SK-N-SH (cell line): ENCODE data around the gene RASAL2. TPM values are rescaled to one million over a fixed set of nuclear protein-coding genes. Genes with fewer than 3 reads are reported as not detected.

Experiments used
- CTCF ChIA-PET: fragments of 300-600, 350-600 bp; formaldehyde crosslinking; extraction: SDS; loops from one replicate; lab custom pipeline; 2021; lab: Yijun Ruan, JAX
- POLR2A ChIA-PET: fragments of 350-600 bp; sonication (Branson Sonifier 250); formaldehyde crosslinking; extraction: SDS; loops from one replicate; lab custom pipeline; 2020; ENCODE audit warnings: antibody characterized with exemption, inconsistent platforms; lab: Yijun Ruan, JAX
- DNase-seq: peaks from one replicate; pipeline ENCODE4 v3.0.0; 2012
- H2AFZ ChIP-seq: fragments of 200-600 bp; sonication (generic); 2 replicates; pipeline ENCODE4 v1.8.1; 2016; ENCODE audit warnings: antibody characterized with exemption, mild to moderate bottlenecking, low read depth
- H3F3A ChIP-seq: fragments of 200-600 bp; sonication (generic); replicated peaks from 2 replicates; pipeline ENCODE3; 2016; ENCODE audit warnings: antibody characterized with exemption, mild to moderate bottlenecking; ENCODE audit not compliant: insufficient read depth
- H3K27ac ChIP-seq, 2 experiments: fragments of 200-500 bp in 1 of 2; fragments of 200-600 bp in 1 of 2; sonication (Bioruptor generic) in 1 of 2; sonication (generic), shearing (Covaris generic) in 1 of 2; 2 replicates each; pipeline versions ENCODE4 v1.5.1 to v1.6.1; 2014 to 2016; ENCODE audit warnings: low read depth in 2 of 2, inconsistent platforms in 1 of 2, low read length in 1 of 2, mild to moderate bottlenecking in 1 of 2, mixed read lengths in 1 of 2
- H3K27me3 ChIP-seq: fragments of 200-600 bp; sonication (generic), shearing (Covaris generic); 2 replicates; pipeline ENCODE4 v1.6.1; 2016; ENCODE audit warnings: mixed run types; ENCODE audit not compliant: insufficient read depth
- H3K36me3 ChIP-seq, 2 experiments: fragments of 200-500 bp in 1 of 2; fragments of 200-600 bp in 1 of 2; sonication (Bioruptor generic) in 1 of 2; sonication (generic) in 1 of 2; replicated peaks in 1 of 2; 2 replicates each; pipeline versions ENCODE3 to v1.5.1; 2014 to 2016; ENCODE audit warnings: low read length in 1 of 2, mild to moderate bottlenecking in 1 of 2; ENCODE audit not compliant: insufficient read depth in 2 of 2, control insufficient read depth in 1 of 2
- H3K4me1 ChIP-seq, 2 experiments: fragments of 200-500 bp in 1 of 2; fragments of 200-600 bp in 1 of 2; sonication (Bioruptor generic) in 1 of 2; sonication (generic), shearing (Covaris generic) in 1 of 2; 2 replicates each; pipeline versions ENCODE4 v1.5.1 to v1.6.1; 2014 to 2016; ENCODE audit warnings: low read depth in 1 of 2, low read length in 1 of 2, mixed run types in 1 of 2; ENCODE audit not compliant: insufficient read depth in 2 of 2, control insufficient read depth in 1 of 2
- H3K4me2 ChIP-seq: fragments of 200-600 bp; sonication (generic), shearing (Covaris generic); 2 replicates; pipeline ENCODE4 v1.6.1; 2017; ENCODE audit warnings: mixed run types
- H3K4me3 ChIP-seq, 2 experiments: fragments of 200-500 bp in 1 of 2; fragments of 200-600 bp in 1 of 2; sonication (Bioruptor generic) in 1 of 2; sonication (generic), shearing (Covaris generic) in 1 of 2; 2 replicates each; pipeline versions ENCODE4 v1.5.1 to v1.8.1; 2014 to 2016; ENCODE audit warnings: low read depth in 2 of 2, inconsistent platforms in 1 of 2, low read length in 1 of 2, mild to moderate bottlenecking in 1 of 2, mixed read lengths in 1 of 2, moderate library complexity in 1 of 2
- H3K79me2 ChIP-seq: fragments of 200-600 bp; sonication (generic); 2 replicates; pipeline ENCODE4 v1.8.1; 2017; ENCODE audit warnings: mild to moderate bottlenecking; ENCODE audit not compliant: insufficient read depth
- H3K9ac ChIP-seq: fragments of 200-600 bp; sonication (generic); 2 replicates; pipeline ENCODE4 v1.6.1; 2017; ENCODE audit warnings: mixed run types
- H3K9me2 ChIP-seq: fragments of 200-600 bp; sonication (generic); 2 replicates; pipeline ENCODE4 v1.6.1; 2017; ENCODE audit warnings: mixed run types
- H3K9me3 ChIP-seq: fragments of 200-600 bp; sonication (generic); 2 replicates; pipeline ENCODE4 v1.6.1; 2017; ENCODE audit warnings: mixed run types, mild to moderate bottlenecking, moderate library complexity
- H4K20me1 ChIP-seq: fragments of 200-600 bp; sonication (generic); 2 replicates; pipeline ENCODE4 v1.6.1; 2017; ENCODE audit warnings: mild to moderate bottlenecking, mixed run types; ENCODE audit not compliant: insufficient read depth
- ELF1 ChIP-seq: IDR thresholded peaks from 2 replicates; pipeline ENCODE4 v1.4.0; 2012
- EP300 ChIP-seq, 2 experiments: IDR thresholded peaks; 2 replicates each; pipeline versions ENCODE4 v1.4.0 to v1.6.1; 2012; ENCODE audit warnings: borderline replicate concordance in 1 of 2, low read depth in 1 of 2, low read length in 1 of 2
- FOXJ3 ChIP-seq: sonication (generic); formaldehyde crosslinking; IDR thresholded peaks from 2 replicates; pipeline ENCODE4 v1.5.1; 2020; ENCODE audit warnings: mild to moderate bottlenecking, missing genetic modification reagents
- FOXM1 ChIP-seq: IDR thresholded peaks from 2 replicates; pipeline ENCODE4 v1.4.0; 2012; ENCODE audit warnings: low read depth, mild to moderate bottlenecking
- NFIC ChIP-seq: IDR thresholded peaks from 2 replicates; pipeline ENCODE4 v1.4.0; 2012; ENCODE audit warnings: borderline replicate concordance
- NRF1 ChIP-seq: IDR thresholded peaks from 2 replicates; pipeline ENCODE4 v1.6.1; 2012; ENCODE audit warnings: low read depth, mild to moderate bottlenecking, low read length
- PBX3 ChIP-seq: IDR thresholded peaks from 2 replicates; pipeline ENCODE4; 2012
- RAD21 ChIP-seq: IDR thresholded peaks from 2 replicates; pipeline ENCODE4 v1.6.1; 2012; ENCODE audit warnings: mild to moderate bottlenecking, low read length
- RCOR1 ChIP-seq: fragments of 150-350 bp; IDR thresholded peaks from 2 replicates; pipeline ENCODE4 v1.6.1; 2017; ENCODE audit warnings: antibody characterized with exemption, low read length
- RFX5 ChIP-seq: IDR thresholded peaks from 2 replicates; pipeline ENCODE4 v1.6.1; 2012; ENCODE audit warnings: mild to moderate bottlenecking, improper control_type of control experiment, low read length
- SMC3 ChIP-seq: IDR thresholded peaks from 2 replicates; pipeline ENCODE4 v1.6.1; 2012; ENCODE audit warnings: low read depth, low read length, improper control_type of control experiment
- TCF12 ChIP-seq: IDR thresholded peaks from 2 replicates; pipeline ENCODE4 v1.4.0; 2012
- TEAD4 ChIP-seq: IDR thresholded peaks from 2 replicates; pipeline ENCODE4 v1.4.0; 2012; ENCODE audit warnings: mild to moderate bottlenecking, borderline replicate concordance; ENCODE audit not compliant: insufficient read depth
- YY1 ChIP-seq: IDR thresholded peaks from 2 replicates; pipeline ENCODE4 v1.4.0; 2012; ENCODE audit warnings: low read depth, mild to moderate bottlenecking
- WGBS: methylation state at CpG from one replicate; pipeline ENCODE4 v1.1.6; 2017; ENCODE audit warnings: low lambda C conversion rate; 5-methylcytosine and 5-hydroxymethylcytosine counted together
- polyA plus RNA-seq, 3 experiments: library from polyadenylated mRNA; depleted of rRNA; stranded (reverse); fragments of >200 nt; gene quantifications; 2 replicates each; pipeline ENCODE4 v1.2.3, GENCODE V29; 2012
- TF ChIP-seq, protein P1 (sequence below): fragments of 150-350 bp; IDR thresholded peaks from 2 replicates; pipeline ENCODE4 v1.6.1; 2017; ENCODE audit warnings: antibody characterized with exemption, low read length, low read depth, borderline replicate concordance
- TF ChIP-seq, protein P2 (sequence below): fragments of 200-600 bp; sonication (generic); IDR thresholded peaks from 2 replicates; pipeline ENCODE4 v1.6.1; 2017; ENCODE audit warnings: antibody characterized with exemption, mild to moderate bottlenecking, moderate library complexity
- TF ChIP-seq, protein P3 (sequence below): IDR thresholded peaks from 2 replicates; pipeline ENCODE4 v1.4.0; 2012; ENCODE audit warnings: low read depth, borderline replicate concordance

RASAL2 gene
- polyA plus RNA-seq, 1 of the 3 experiments (the other 2 are of a cell fraction): 6.9 TPM

- Histone ChIP-seq H2AFZ (no peak overlapping the region), H3K27me3 (no peaks in the 10 kb centered on the region), H3K79me2 (no peaks in the 10 kb centered on the region), H3K4me2 (no peak overlapping the region), H3K4me3 (no peak overlapping the region), H3F3A (no peaks in the 10 kb centered on the region), H3K9me3 (no peaks in the 10 kb centered on the region), H3K9ac (no peak overlapping the region), H3K27ac (no peak overlapping the region), H3K9me2 (no peaks in the 10 kb centered on the region)
- POLR2A ChIA-PET: no interaction called here
- CTCF ChIA-PET: interaction anchor here (0.7 kb wide), 1 partner anchor 871 kb away, joined by 3 read pairs; no protein-coding TSS in a partner anchor
- 74% methylated on average over 10 of the region's 10 CpGs for WGBS
- no peak for DNase-seq
- TF ChIP-seq FOXM1 (no peak), RCOR1 (no peak), TCF12 (no peak), TEAD4 (no peak), NRF1 (no peak), FOXJ3 (no peak), EP300 (IDR thresholded peaks at IDR 0.05; ENCODE audit: borderline replicate concordance in 1 of 2, low read depth in 1 of 2, low read length in 1 of 2) (no peak)
- TF ChIP-seq, protein P1, sequence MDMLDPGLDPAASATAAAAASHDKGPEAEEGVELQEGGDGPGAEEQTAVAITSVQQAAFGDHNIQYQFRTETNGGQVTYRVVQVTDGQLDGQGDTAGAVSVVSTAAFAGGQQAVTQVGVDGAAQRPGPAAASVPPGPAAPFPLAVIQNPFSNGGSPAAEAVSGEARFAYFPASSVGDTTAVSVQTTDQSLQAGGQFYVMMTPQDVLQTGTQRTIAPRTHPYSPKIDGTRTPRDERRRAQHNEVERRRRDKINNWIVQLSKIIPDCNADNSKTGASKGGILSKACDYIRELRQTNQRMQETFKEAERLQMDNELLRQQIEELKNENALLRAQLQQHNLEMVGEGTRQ: no peak
- TF ChIP-seq, all 33 proteins: peak for 0
- no peaks in the 10 kb centered on the region for H4K20me1 ChIP-seq
- no peaks in the 10 kb centered on the region for H3K36me3 ChIP-seq
- peaks cover 5 to 9% of the 10 kb centered on the region in 2 experiments; a peak in 3 of 4 replicates for H3K4me1 ChIP-seq
Observed at GRCh38 chr1:178052650-178053461, 41.0 kb upstream of the RASAL2 start.

DNA sequence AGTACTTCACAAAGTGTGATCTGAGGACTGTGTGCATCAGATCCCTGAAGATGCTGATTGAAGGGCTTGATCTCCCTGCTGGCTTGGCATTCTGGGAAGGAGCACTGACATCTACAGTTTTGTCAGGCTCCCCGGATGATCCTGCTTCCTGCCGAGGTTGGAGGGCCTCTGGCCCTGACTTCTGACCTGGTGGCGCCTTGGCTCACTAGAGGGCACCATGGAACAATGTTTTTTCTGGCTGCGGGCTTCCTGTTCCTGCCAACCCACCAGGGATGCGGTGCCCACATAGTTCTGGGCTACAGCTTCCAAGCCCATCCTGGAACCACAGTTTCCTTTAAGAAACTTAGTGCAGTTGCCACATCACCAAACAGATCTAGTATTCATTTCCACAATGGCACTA lies 38.8 kb upstream of the RASAL2 start:
- Histone ChIP-seq H3K79me2 (no peaks in the 10 kb centered on the region), H3K27ac (no peak overlapping the region), H3K27me3 (no peaks in the 10 kb centered on the region), H3K9me2 (no peaks in the 10 kb centered on the region), H3K4me2 (no peak overlapping the region), H4K20me1 (no peaks in the 10 kb centered on the region), H3F3A (peaks cover under 1% of the 10 kb centered on the region), H3K9ac (no peak overlapping the region), H3K9me3 (no peaks in the 10 kb centered on the region), H3K4me1 (peaks cover 10 to 23% of the 10 kb centered on the region in 2 experiments; a peak in 3 of 4 replicates), H3K36me3 (no peaks in the 10 kb centered on the region), H3K4me3 (no peak overlapping the region), H2AFZ (peak overlapping the region; percentile 56; the same call in 1 of the 2 replicates)
- DNase-seq: peak; percentile 52
- TF ChIP-seq, protein P2, sequence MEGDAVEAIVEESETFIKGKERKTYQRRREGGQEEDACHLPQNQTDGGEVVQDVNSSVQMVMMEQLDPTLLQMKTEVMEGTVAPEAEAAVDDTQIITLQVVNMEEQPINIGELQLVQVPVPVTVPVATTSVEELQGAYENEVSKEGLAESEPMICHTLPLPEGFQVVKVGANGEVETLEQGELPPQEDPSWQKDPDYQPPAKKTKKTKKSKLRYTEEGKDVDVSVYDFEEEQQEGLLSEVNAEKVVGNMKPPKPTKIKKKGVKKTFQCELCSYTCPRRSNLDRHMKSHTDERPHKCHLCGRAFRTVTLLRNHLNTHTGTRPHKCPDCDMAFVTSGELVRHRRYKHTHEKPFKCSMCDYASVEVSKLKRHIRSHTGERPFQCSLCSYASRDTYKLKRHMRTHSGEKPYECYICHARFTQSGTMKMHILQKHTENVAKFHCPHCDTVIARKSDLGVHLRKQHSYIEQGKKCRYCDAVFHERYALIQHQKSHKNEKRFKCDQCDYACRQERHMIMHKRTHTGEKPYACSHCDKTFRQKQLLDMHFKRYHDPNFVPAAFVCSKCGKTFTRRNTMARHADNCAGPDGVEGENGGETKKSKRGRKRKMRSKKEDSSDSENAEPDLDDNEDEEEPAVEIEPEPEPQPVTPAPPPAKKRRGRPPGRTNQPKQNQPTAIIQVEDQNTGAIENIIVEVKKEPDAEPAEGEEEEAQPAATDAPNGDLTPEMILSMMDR: peak; percentile 47
- TF ChIP-seq, protein P3, sequence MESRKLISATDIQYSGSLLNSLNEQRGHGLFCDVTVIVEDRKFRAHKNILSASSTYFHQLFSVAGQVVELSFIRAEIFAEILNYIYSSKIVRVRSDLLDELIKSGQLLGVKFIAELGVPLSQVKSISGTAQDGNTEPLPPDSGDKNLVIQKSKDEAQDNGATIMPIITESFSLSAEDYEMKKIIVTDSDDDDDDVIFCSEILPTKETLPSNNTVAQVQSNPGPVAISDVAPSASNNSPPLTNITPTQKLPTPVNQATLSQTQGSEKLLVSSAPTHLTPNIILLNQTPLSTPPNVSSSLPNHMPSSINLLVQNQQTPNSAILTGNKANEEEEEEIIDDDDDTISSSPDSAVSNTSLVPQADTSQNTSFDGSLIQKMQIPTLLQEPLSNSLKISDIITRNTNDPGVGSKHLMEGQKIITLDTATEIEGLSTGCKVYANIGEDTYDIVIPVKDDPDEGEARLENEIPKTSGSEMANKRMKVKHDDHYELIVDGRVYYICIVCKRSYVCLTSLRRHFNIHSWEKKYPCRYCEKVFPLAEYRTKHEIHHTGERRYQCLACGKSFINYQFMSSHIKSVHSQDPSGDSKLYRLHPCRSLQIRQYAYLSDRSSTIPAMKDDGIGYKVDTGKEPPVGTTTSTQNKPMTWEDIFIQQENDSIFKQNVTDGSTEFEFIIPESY: no peak
- TF ChIP-seq RAD21 (peak; percentile 67), TCF12 (no peak), EP300 (IDR thresholded peaks at IDR 0.05; ENCODE audit: borderline replicate concordance in 1 of 2, low read depth in 1 of 2, low read length in 1 of 2) (no peak), ELF1 (0 out of 2 replicates have a peak, but pooled peaks have one; percentile 7), TEAD4 (no peak), NFIC (no peak), RFX5 (no peak), SMC3 (peak; percentile 53), YY1 (no peak), PBX3 (no peak)
- WGBS: 46% methylated on average over 4 of the region's 5 CpGs
- ChIA-PET POLR2A (no interaction called here), CTCF (interaction anchor here (0.8 kb wide), 1 partner anchor 8 kb away, joined by 3 read pairs; no protein-coding TSS in a partner anchor)
